Right lobe of liver (tissue), 4 donors: ENCODE measurements around the gene EVI5.

Experiments used
- POLR2A ChIP-seq: fragments of 450-650 bp; IDR thresholded peaks from one replicate; pipeline ENCODE4 v1.6.1; 2017; ENCODE audit warnings: antibody characterized with exemption, mild to moderate bottlenecking
- TF ChIP-seq, protein P1 (sequence below), 4 donors: fragments of 200-600 bp in 3 of 4; fragments of 450-650 bp in 1 of 4; IDR thresholded peaks; one replicate each; pipeline versions ENCODE4 v1.5.1 to v1.8.0; 2016 to 2022; ENCODE audit warnings: antibody characterized with exemption in 4 of 4, mild to moderate bottlenecking in 2 of 4
- donor health status: DM: no; HTN: no; CAD: no.
- donor health status: DM: no; HTN: no; CAD: no.
- donor health status: DM: no; HTN: yes; CAD: no.

GRCh38 chr1:92797961-92798360 is 13.1 kb upstream of the EVI5 start:
- TF ChIP-seq, protein P1, sequence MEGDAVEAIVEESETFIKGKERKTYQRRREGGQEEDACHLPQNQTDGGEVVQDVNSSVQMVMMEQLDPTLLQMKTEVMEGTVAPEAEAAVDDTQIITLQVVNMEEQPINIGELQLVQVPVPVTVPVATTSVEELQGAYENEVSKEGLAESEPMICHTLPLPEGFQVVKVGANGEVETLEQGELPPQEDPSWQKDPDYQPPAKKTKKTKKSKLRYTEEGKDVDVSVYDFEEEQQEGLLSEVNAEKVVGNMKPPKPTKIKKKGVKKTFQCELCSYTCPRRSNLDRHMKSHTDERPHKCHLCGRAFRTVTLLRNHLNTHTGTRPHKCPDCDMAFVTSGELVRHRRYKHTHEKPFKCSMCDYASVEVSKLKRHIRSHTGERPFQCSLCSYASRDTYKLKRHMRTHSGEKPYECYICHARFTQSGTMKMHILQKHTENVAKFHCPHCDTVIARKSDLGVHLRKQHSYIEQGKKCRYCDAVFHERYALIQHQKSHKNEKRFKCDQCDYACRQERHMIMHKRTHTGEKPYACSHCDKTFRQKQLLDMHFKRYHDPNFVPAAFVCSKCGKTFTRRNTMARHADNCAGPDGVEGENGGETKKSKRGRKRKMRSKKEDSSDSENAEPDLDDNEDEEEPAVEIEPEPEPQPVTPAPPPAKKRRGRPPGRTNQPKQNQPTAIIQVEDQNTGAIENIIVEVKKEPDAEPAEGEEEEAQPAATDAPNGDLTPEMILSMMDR (IDR thresholded peaks at IDR 0.05) = no peak
- TF ChIP-seq POLR2A = no peak
